ENCODE data around the gene WNT8A. TPM values are rescaled to one million over a fixed set of nuclear protein-coding genes. Genes with fewer than 3 reads are reported as not detected.

The WNT8A gene
- total RNA-seq, 1 experiment from 2014 or later: not detected

DNA sequence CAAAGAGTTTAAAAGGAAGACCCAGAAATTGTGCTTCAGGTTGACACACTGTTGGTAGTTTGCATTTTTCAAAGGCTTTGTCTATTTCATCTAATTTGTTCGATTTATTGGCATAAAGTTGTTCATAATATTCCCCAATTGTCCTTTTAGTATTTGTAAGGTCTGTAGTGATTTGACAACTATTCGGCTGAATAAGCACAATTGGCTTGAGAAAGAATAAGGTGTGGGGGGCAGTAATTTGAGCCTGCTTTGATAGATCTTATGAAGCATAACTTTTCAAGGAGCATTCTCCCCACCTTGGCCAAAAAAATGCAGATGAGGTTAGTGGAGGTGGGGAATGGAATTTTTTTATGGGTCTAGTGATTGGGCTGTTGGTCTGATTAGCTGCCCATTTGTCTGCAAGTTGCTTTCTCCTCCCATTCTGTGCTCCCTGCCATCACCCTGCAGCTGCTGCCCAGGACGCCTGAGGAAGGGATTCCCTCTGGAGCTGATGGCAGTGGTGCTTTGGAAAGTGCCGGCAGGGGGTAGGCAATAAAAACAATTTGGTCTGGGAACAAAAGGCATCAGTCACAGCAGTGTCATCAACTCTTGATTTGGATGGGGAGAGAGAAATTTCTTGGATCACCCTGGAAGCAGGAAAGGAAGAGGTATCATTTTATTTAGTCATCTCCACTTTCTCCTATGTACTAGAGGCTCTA is 26.6 kb downstream of the WNT8A start:
- H3K27me3 ChIP-seq: peaks cover 5% of the 10 kb centered on the region
- H3K4me3 ChIP-seq: no peak overlapping the region
- peak; percentile 83 for DNase-seq
- H3K9me3 ChIP-seq: no peaks in the 10 kb centered on the region
- no peaks in the 10 kb centered on the region for H3K36me3 ChIP-seq

DNA sequence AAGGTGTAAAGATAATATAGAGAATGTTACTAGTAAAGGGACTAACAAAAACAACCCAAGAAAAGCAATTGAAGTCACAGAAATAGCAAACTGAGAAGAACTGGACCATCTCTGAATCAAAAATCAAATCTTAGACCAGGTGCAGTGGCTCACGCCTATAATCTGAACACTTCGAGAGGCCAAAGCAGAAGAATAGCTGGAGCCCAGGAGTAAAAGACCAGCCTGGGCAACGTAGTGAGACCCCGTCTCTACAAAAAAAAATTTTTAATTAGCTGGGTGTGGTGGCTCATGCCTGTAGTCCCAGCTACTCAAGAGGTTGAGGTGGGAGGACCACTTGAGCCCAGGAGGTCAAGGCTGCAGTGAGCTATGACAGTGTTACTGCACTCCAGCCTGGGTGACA is 27.3 kb downstream of the WNT8A start:
- DNase-seq: no peak
- Histone ChIP-seq H3K27me3 (peaks cover 5% of the 10 kb centered on the region), H3K36me3 (no peaks in the 10 kb centered on the region), H3K9me3 (peaks cover 2% of the 10 kb centered on the region; the same call in 1 of the 2 replicates), H3K4me3 (no peak overlapping the region)

DNA sequence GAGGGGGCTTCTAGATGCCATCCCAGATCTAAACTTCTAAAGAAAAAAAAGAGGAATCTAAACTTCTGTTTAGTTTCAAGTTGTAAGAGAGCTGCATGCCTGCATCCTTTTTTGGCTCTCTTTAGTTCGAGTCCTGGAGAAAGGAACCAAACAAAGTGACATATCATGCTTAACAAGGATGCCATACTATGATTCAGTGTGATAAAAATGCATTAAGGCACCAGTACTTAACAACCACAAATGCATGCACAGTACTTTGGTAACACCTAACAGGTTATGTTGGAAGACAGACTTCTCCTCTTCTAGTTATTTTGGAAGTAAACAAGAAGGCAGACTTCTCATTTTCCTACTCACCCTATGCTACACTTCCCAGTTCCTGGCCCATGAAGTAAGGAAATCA is 28.1 kb downstream of the WNT8A start:
- no peak overlapping the region for H3K4me3 ChIP-seq
- DNase-seq: no peak
- H3K27me3 ChIP-seq: peaks cover 5% of the 10 kb centered on the region
- no peaks in the 10 kb centered on the region for H3K36me3 ChIP-seq
- peaks cover 4% of the 10 kb centered on the region; the same call in 1 of the 2 replicates for H3K9me3 ChIP-seq

DNA sequence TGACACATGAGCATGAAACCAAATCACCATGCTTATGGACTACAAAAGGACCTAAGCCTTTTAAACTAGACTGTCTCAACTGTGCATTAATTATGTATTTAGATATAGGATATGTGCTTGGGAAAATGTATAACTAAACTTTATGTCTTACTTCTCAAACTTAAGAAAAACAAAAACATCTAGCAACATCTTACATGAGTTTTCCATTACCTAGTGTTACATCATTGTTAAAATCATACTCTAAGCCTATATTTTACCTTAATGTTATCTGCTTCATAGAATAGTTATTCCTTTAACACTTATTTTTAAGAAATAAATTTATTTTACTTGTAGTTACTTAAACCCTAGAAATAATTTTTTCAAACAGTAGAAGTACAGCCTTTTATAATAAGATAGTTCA is 31.4 kb downstream of the WNT8A start:
- peaks cover 4% of the 10 kb centered on the region; the same call in 1 of the 2 replicates for H3K9me3 ChIP-seq
- DNase-seq: no peak
- no peaks in the 10 kb centered on the region for H3K36me3 ChIP-seq
- no peak overlapping the region for H3K4me3 ChIP-seq
- H3K27me3 ChIP-seq: peaks cover 5% of the 10 kb centered on the region

DNA sequence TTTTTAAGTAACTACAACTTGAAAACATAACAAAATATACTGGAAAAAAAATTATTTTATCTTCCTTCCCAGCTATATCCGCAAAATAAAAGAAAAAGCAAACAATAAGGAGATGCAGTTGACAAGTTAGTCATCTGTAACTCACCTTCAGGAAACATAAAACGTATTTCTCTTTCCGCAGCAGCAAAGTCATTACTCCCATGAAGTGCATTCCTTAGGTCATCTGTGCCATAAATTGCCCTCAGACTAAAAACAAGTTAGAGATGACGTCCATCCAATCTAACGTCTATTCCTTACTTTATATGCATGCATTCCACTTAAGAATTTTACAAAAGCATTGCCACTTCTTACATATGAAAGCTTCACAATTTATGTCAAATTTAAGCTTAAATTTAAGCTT is 44.5 kb downstream of the WNT8A start:
- DNase-seq: no peak
- Histone ChIP-seq H3K36me3 (no peaks in the 10 kb centered on the region), H3K4me3 (no peak overlapping the region), H3K9me3 (no peaks in the 10 kb centered on the region), H3K27me3 (peaks cover 20% of the 10 kb centered on the region)

DNA sequence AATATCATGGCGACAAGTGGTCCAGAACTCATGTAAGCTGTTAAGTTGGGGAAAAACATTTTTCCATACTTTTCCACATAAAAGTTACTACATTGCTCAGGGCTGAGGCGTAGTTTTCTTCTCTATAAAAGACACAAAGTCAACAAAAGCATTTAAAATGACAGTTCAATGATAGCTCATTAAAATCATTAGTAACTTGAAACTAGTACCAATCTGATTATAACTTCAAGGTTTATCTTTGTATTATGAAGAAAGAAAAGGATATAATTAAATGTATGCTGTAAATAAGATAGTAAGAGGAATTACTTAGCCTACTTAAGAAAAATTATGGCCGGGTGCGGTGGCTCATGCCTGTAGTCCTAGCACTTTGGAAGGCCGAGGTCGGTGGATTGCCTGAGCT is 45.5 kb downstream of the WNT8A start:
- H3K9me3 ChIP-seq: no peaks in the 10 kb centered on the region
- no peak for DNase-seq
- H3K4me3 ChIP-seq: no peak overlapping the region
- no peaks in the 10 kb centered on the region for H3K36me3 ChIP-seq
- peaks cover 18% of the 10 kb centered on the region for H3K27me3 ChIP-seq

DNA sequence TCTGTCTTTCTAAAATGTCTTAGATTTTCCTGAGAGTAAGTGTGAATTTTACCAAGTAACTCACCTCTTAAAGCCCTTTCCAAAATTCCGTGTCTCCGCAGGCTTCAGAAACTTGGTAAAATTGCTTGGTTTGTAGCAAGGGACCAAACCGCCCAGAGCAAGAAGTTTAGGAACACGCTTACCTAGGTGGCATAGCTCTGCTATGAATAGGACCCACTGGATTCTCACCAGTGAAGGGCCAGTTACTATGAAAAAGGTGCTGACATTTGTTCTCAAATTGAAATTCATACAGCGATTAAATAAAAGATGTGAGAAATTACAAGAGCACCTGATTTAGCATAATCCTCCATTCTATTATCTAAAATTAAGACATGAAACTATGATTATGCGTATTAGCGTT is 48.7 kb downstream of the WNT8A start:
- Histone ChIP-seq H3K9me3 (no peaks in the 10 kb centered on the region), H3K36me3 (no peaks in the 10 kb centered on the region), H3K4me3 (no peak overlapping the region), H3K27me3 (peaks cover 9% of the 10 kb centered on the region; the same call in 1 of the 2 replicates)
- no peak for DNase-seq

DNA sequence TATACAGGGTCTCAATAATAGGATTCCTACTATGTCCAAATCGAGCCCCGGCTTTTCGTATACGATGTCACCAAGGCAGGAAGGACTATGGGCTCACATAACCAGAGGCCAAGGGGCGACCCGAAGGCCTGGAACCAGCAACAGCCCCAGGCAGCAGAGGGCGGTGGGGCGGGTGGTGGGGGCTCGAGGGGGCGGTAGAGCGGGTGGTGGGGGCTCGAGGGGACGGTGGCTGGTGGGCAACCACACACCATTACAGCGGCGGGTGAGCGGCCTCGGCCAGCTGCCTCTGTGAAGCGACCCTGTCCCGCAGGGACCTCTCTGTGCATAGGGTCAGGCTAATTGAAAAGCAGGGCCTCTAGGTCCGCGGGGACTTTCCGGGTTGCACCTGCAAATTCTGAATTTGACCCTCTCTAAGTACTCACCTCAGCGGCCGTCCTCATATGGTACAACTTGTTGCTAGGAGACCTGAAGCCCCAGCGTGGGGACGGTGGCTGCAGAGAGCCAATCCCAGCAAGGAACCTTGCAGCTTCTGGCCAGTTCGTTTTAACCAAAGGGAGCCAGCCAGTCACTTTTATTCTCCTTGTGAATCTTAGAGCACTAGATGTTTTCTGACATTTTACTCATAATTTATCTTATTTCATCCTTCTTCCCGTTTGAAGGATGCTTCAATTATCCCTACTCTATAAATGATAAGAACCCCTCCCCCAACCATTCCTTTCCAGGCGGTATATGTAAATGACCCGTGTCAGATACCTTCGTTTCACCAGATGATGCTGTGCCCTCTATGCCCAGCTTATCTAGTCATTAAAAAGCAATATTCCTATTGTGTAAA is 55.3 kb downstream of the WNT8A start, which contains the start of gene NME5:
NME5 (minus strand) TSS at position 480 of the 832 bp plus-strand sequence. CDS start 648 bp downstream, outside the sequence.
- H3K36me3 ChIP-seq: no peaks in the 10 kb centered on the region
- H3K4me3 ChIP-seq: no peak within 1 kb of the TSS
- 0 out of 2 replicates have a peak, but pooled peaks cover 2% of the 10 kb centered on the region for H3K9me3 ChIP-seq
- no peaks in the 10 kb centered on the region for H3K27me3 ChIP-seq
- no peak for DNase-seq

DNA sequence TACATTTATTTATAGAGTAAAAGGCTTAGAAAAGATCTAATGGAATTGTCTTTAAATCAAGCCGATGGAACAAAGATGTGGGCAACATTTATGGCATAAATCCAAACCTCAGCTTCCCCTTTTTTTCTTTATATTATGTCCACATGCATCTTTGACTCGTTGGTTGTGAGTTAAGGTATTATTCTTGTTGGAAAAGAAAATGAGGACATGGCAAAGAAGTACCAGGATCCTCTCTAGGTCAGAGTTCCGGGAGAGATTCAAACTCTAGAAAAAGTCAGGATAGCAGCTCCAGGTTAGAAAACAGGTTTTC is 55.9 kb downstream of the WNT8A start:
- H3K4me3 ChIP-seq: no peak overlapping the region
- no peaks in the 10 kb centered on the region for H3K27me3 ChIP-seq
- 0 out of 2 replicates have a peak, but pooled peaks cover 2% of the 10 kb centered on the region for H3K9me3 ChIP-seq
- DNase-seq: no peak
- no peaks in the 10 kb centered on the region for H3K36me3 ChIP-seq

DNA sequence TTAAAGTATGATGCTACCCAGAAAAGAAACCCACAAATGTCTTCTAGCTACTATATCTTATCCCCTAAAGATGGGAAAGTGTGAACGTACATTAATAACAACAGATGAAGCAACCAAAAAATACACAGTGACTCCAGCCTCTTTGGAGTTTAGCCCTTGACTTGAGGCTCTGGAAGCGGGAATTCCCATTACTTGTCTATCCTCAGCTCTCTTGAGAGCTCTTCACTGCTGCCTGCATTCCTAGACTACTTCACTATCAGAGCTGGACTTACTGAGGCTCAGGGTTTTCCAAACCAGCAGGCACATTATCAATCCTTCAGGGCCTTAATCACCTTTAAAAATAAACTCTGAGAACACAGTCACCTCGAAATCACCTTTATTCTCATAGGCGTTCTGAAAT is 56.4 kb downstream of the WNT8A start:
- DNase-seq: no peak
- H3K4me3 ChIP-seq: no peak overlapping the region
- H3K27me3 ChIP-seq: no peaks in the 10 kb centered on the region
- 0 out of 2 replicates have a peak, but pooled peaks cover 2% of the 10 kb centered on the region for H3K9me3 ChIP-seq
- no peaks in the 10 kb centered on the region for H3K36me3 ChIP-seq

Other genes with a start within 250 kb of the WNT8A start
- not detected in 2 replicates for gene MYOT, start 216.2 kb upstream of the WNT8A start, total RNA-seq (2014; rRNA removed; shearing (Covaris generic); ENCODE audit: low replicate concordance)
- not detected in 2 replicates for gene PKD2L2, start 194.6 kb upstream of the WNT8A start, total RNA-seq (2014; rRNA removed; shearing (Covaris generic); ENCODE audit: low replicate concordance)
- gene FAM13B, start 51.0 kb upstream of the WNT8A start, total RNA-seq (2014; rRNA removed; shearing (Covaris generic); ENCODE audit: low replicate concordance): 15.0 and 31.7 TPM in 2 replicates
- gene NME5, start 55.4 kb downstream of the WNT8A start, total RNA-seq (2014; rRNA removed; shearing (Covaris generic); ENCODE audit: low replicate concordance): not detected in 2 replicates
- 64.9 and 106 TPM in 2 replicates for gene BRD8, start 94.6 kb downstream of the WNT8A start, total RNA-seq (2014; rRNA removed; shearing (Covaris generic); ENCODE audit: low replicate concordance)
- 111 and 129 TPM in 2 replicates for gene KIF20A, start 95.1 kb downstream of the WNT8A start, total RNA-seq (2014; rRNA removed; shearing (Covaris generic); ENCODE audit: low replicate concordance)
- gene CDC23, start 129.3 kb downstream of the WNT8A start, total RNA-seq (2014; rRNA removed; shearing (Covaris generic); ENCODE audit: low replicate concordance): 33.8 and 44.3 TPM in 2 replicates
- gene GFRA3, start 190.6 kb downstream of the WNT8A start, total RNA-seq (2014; rRNA removed; shearing (Covaris generic); ENCODE audit: low replicate concordance): not detected in 2 replicates
- 20.2 and 23.9 TPM in 2 replicates for gene CDC25C, start 247.8 kb downstream of the WNT8A start, total RNA-seq (2014; rRNA removed; shearing (Covaris generic); ENCODE audit: low replicate concordance)